ENCODE measurements around the gene NCBP2L. TPM values are rescaled to one million over a fixed set of nuclear protein-coding genes. Genes with fewer than 3 reads are reported as not detected.

The NCBP2L gene
- total and polyA plus RNA-seq, 2 of the 8 experiments (the other 6 are each of a cell fraction or from before 2014, with no cell fraction given), result not detected

GRCh38 chrX:107836958-107837357 is 59.4 kb downstream of the NCBP2L start:
- Histone ChIP-seq H2AK5ac (ENCODE audit: low read depth, low read length) (no peak overlapping the region), H3K18ac (ENCODE audit: extremely low read depth, low read length) (no peak overlapping the region), H4K91ac (replicated peaks; ENCODE audit: insufficient read length, low read length) (no peak overlapping the region), H3K4ac (replicated peaks; ENCODE audit: insufficient read length, low read depth, low read length) (no peak overlapping the region), H2BK5ac (ENCODE audit: low read depth, low read length) (no peak overlapping the region), H3K9me3 (ENCODE audit: insufficient read depth in 2 of 2, low read depth in 1 of 2, low read length in 1 of 2) (no peaks in the 10 kb centered on the region), H3K4me1 (replicated peaks in 1 of 4; ENCODE audit: control insufficient read depth in 3 of 4, insufficient read depth in 4 of 4, low read length in 3 of 4) (no peaks in the 10 kb centered on the region), H3K23me2 (ENCODE audit: low read depth, low read length) (no peaks in the 10 kb centered on the region), H4K5ac (ENCODE audit: insufficient read length, low read depth, low read length) (no peak overlapping the region), H2BK120ac (replicated peaks; ENCODE audit: low read depth, low read length) (no peak overlapping the region), H3K27me3 (replicated peaks in 1 of 4; ENCODE audit: control insufficient read depth in 3 of 4, extremely low read depth in 1 of 4, insufficient read depth in 3 of 4, low read length in 3 of 4) (no peaks in the 10 kb centered on the region), H3K14ac (ENCODE audit: insufficient read length) (no peak overlapping the region), H3K4me2 (ENCODE audit: insufficient read depth in 1 of 2, low read depth in 2 of 2, low read length in 2 of 2) (no peak overlapping the region), H3K9ac (replicated peaks in 1 of 4; ENCODE audit: extremely low read depth in 1 of 4, low read depth in 3 of 4, low read length in 3 of 4) (no peak overlapping the region), H2BK12ac (ENCODE audit: low read depth, low read length) (no peak overlapping the region), H3K36me3 (ENCODE audit: control insufficient read depth in 2 of 4, insufficient read depth in 4 of 4, low read length in 3 of 4) (no peaks in the 10 kb centered on the region), H2AFZ (ENCODE audit: low read length) (no peak overlapping the region), H3K79me2 (ENCODE audit: control insufficient read depth in 1 of 2, insufficient read depth in 2 of 2, low read length in 2 of 2) (no peaks in the 10 kb centered on the region), H3K27ac (ENCODE audit: low read depth, low read length) (no peak overlapping the region), H3K56ac (replicated peaks; ENCODE audit: insufficient read length, low read depth, low read length) (no peak overlapping the region), H2BK20ac (ENCODE audit: low read length) (no peak overlapping the region), H3K4me3 (ENCODE audit: extremely low read depth in 1 of 4, insufficient read depth in 2 of 4, low read depth in 3 of 4, low read length in 4 of 4) (no peak overlapping the region), H4K8ac (ENCODE audit: extremely low read depth, insufficient read depth, low read length) (no peak overlapping the region), H3K23ac (ENCODE audit: insufficient read length) (no peak overlapping the region), H4K20me1 (replicated peaks in 1 of 2; ENCODE audit: control insufficient read depth in 1 of 2, insufficient read depth in 2 of 2, low read length in 2 of 2) (no peaks in the 10 kb centered on the region), H3K79me1 (ENCODE audit: low read depth, low read length) (no peaks in the 10 kb centered on the region), H2BK15ac (ENCODE audit: low read length) (no peak overlapping the region)
- FAIRE-seq (no peak), DNase-seq (ENCODE audit: low read depth in 1 of 2, low spot score in 2 of 2) (no peak)
- ChIA-PET CTCF (ENCODE audit: partially characterized antibody) (no interaction called here), POLR2A (ENCODE audit: partially characterized antibody) (no interaction called here)
- WGBS, 2 experiments (ENCODE audit: extremely low coverage in 1 of 2, insufficient coverage in 1 of 2, insufficient read length in 1 of 2, insufficient replicate concordance in 2 of 2, low coverage in 1 of 2, low lambda C conversion rate in 2 of 2, missing lambda C conversion rate in 1 of 2), result 92% methylated on average over 2 of the region's 2 CpGs; no CpG with 5 or more reads in 1 of the 2 experiments
- TF ChIP-seq, protein P1, sequence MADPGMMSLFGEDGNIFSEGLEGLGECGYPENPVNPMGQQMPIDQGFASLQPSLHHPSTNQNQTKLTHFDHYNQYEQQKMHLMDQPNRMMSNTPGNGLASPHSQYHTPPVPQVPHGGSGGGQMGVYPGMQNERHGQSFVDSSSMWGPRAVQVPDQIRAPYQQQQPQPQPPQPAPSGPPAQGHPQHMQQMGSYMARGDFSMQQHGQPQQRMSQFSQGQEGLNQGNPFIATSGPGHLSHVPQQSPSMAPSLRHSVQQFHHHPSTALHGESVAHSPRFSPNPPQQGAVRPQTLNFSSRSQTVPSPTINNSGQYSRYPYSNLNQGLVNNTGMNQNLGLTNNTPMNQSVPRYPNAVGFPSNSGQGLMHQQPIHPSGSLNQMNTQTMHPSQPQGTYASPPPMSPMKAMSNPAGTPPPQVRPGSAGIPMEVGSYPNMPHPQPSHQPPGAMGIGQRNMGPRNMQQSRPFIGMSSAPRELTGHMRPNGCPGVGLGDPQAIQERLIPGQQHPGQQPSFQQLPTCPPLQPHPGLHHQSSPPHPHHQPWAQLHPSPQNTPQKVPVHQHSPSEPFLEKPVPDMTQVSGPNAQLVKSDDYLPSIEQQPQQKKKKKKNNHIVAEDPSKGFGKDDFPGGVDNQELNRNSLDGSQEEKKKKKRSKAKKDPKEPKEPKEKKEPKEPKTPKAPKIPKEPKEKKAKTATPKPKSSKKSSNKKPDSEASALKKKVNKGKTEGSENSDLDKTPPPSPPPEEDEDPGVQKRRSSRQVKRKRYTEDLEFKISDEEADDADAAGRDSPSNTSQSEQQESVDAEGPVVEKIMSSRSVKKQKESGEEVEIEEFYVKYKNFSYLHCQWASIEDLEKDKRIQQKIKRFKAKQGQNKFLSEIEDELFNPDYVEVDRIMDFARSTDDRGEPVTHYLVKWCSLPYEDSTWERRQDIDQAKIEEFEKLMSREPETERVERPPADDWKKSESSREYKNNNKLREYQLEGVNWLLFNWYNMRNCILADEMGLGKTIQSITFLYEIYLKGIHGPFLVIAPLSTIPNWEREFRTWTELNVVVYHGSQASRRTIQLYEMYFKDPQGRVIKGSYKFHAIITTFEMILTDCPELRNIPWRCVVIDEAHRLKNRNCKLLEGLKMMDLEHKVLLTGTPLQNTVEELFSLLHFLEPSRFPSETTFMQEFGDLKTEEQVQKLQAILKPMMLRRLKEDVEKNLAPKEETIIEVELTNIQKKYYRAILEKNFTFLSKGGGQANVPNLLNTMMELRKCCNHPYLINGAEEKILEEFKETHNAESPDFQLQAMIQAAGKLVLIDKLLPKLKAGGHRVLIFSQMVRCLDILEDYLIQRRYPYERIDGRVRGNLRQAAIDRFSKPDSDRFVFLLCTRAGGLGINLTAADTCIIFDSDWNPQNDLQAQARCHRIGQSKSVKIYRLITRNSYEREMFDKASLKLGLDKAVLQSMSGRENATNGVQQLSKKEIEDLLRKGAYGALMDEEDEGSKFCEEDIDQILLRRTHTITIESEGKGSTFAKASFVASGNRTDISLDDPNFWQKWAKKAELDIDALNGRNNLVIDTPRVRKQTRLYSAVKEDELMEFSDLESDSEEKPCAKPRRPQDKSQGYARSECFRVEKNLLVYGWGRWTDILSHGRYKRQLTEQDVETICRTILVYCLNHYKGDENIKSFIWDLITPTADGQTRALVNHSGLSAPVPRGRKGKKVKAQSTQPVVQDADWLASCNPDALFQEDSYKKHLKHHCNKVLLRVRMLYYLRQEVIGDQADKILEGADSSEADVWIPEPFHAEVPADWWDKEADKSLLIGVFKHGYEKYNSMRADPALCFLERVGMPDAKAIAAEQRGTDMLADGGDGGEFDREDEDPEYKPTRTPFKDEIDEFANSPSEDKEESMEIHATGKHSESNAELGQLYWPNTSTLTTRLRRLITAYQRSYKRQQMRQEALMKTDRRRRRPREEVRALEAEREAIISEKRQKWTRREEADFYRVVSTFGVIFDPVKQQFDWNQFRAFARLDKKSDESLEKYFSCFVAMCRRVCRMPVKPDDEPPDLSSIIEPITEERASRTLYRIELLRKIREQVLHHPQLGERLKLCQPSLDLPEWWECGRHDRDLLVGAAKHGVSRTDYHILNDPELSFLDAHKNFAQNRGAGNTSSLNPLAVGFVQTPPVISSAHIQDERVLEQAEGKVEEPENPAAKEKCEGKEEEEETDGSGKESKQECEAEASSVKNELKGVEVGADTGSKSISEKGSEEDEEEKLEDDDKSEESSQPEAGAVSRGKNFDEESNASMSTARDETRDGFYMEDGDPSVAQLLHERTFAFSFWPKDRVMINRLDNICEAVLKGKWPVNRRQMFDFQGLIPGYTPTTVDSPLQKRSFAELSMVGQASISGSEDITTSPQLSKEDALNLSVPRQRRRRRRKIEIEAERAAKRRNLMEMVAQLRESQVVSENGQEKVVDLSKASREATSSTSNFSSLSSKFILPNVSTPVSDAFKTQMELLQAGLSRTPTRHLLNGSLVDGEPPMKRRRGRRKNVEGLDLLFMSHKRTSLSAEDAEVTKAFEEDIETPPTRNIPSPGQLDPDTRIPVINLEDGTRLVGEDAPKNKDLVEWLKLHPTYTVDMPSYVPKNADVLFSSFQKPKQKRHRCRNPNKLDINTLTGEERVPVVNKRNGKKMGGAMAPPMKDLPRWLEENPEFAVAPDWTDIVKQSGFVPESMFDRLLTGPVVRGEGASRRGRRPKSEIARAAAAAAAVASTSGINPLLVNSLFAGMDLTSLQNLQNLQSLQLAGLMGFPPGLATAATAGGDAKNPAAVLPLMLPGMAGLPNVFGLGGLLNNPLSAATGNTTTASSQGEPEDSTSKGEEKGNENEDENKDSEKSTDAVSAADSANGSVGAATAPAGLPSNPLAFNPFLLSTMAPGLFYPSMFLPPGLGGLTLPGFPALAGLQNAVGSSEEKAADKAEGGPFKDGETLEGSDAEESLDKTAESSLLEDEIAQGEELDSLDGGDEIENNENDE (IDR thresholded peaks at IDR 0.05; ENCODE audit: insufficient replicate concordance, low read length), result no peak
